ENCODE results near the gene HMOX2. TPM values are rescaled to one million over a fixed set of nuclear protein-coding genes. Genes with fewer than 3 reads are reported as not detected.

Gene HMOX2
- total RNA-seq, 1 experiment from 2014 or later, result 42.6 TPM

DNA sequence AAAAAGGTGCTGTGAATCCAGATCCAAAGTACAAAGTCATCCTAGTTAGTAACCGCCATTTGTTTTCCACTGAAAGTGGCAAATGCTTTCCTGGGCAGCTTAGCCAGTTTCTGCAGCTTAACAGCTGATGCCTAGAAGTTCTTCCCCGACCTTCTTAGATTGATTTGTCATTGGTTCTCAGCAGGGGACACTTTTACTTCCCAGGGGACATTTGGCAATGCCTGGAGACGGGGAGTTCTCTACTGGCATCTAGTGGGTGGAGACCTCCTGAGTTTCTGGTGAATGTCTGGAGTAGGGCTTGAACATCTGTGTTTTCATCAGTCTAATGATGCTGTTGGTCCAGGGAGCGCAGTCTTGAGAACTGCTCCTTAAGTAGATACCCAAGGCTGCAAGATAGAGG lies 43.0 kb upstream of the HMOX2 start:
- Mint-ChIP-seq H3K27ac (peak overlapping the region; percentile 44; the same call in 1 of the 2 replicates), H3K4me1 (no peaks in the 10 kb centered on the region), H3K4me3 (no peak overlapping the region), H3K9me3 (no peaks in the 10 kb centered on the region), H3K27me3 (ENCODE audit: low read depth) (no peaks in the 10 kb centered on the region), H3K36me3 (peaks cover 46% of the 10 kb centered on the region)
- no peak for DNase-seq (ENCODE audit: low spot score)
- POLR2A ChIA-PET, result no interaction called here
- TF ChIP-seq SP1 (CRISPR knock-in tag; conservative IDR thresholded peaks at IDR 0.05) (no peak), NR2C2 (CRISPR knock-in tag; IDR thresholded peaks at IDR 0.05) (no peak), ZBTB43 (CRISPR knock-in tag; IDR thresholded peaks at IDR 0.05) (no peak), CREB1 (CRISPR knock-in tag; IDR thresholded peaks at IDR 0.05) (no peak), JAZF1 (CRISPR knock-in tag; IDR thresholded peaks at IDR 0.05) (no peak), PRRX2 (CRISPR knock-in tag; IDR thresholded peaks at IDR 0.05) (no peak)
- TF ChIP-seq, protein P1, sequence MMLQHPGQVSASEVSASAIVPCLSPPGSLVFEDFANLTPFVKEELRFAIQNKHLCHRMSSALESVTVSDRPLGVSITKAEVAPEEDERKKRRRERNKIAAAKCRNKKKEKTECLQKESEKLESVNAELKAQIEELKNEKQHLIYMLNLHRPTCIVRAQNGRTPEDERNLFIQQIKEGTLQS (CRISPR knock-in tag; conservative IDR thresholded peaks at IDR 0.05), result no peak
- TF ChIP-seq, protein P2, sequence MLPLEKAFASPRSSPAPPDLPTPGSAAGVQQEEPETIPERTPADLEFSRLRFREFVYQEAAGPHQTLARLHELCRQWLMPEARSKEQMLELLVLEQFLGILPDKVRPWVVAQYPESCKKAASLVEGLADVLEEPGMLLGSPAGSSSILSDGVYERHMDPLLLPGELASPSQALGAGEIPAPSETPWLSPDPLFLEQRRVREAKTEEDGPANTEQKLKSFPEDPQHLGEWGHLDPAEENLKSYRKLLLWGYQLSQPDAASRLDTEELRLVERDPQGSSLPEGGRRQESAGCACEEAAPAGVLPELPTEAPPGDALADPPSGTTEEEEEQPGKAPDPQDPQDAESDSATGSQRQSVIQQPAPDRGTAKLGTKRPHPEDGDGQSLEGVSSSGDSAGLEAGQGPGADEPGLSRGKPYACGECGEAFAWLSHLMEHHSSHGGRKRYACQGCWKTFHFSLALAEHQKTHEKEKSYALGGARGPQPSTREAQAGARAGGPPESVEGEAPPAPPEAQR (CRISPR knock-in tag; IDR thresholded peaks at IDR 0.05), result no peak
- TF ChIP-seq, protein P3, sequence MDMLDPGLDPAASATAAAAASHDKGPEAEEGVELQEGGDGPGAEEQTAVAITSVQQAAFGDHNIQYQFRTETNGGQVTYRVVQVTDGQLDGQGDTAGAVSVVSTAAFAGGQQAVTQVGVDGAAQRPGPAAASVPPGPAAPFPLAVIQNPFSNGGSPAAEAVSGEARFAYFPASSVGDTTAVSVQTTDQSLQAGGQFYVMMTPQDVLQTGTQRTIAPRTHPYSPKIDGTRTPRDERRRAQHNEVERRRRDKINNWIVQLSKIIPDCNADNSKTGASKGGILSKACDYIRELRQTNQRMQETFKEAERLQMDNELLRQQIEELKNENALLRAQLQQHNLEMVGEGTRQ (CRISPR knock-in tag; IDR thresholded peaks at IDR 0.05), result no peak
- TF ChIP-seq, protein P4, sequence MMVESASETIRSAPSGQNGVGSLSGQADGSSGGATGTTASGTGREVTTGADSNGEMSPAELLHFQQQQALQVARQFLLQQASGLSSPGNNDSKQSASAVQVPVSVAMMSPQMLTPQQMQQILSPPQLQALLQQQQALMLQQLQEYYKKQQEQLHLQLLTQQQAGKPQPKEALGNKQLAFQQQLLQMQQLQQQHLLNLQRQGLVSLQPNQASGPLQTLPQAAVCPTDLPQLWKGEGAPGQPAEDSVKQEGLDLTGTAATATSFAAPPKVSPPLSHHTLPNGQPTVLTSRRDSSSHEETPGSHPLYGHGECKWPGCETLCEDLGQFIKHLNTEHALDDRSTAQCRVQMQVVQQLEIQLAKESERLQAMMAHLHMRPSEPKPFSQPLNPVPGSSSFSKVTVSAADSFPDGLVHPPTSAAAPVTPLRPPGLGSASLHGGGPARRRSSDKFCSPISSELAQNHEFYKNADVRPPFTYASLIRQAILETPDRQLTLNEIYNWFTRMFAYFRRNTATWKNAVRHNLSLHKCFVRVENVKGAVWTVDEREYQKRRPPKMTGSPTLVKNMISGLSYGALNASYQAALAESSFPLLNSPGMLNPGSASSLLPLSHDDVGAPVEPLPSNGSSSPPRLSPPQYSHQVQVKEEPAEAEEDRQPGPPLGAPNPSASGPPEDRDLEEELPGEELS (CRISPR knock-in tag; IDR thresholded peaks at IDR 0.05), result no peak
- ATAC-seq, result no peak
- CTCF ChIA-PET, result no interaction called here

DNA sequence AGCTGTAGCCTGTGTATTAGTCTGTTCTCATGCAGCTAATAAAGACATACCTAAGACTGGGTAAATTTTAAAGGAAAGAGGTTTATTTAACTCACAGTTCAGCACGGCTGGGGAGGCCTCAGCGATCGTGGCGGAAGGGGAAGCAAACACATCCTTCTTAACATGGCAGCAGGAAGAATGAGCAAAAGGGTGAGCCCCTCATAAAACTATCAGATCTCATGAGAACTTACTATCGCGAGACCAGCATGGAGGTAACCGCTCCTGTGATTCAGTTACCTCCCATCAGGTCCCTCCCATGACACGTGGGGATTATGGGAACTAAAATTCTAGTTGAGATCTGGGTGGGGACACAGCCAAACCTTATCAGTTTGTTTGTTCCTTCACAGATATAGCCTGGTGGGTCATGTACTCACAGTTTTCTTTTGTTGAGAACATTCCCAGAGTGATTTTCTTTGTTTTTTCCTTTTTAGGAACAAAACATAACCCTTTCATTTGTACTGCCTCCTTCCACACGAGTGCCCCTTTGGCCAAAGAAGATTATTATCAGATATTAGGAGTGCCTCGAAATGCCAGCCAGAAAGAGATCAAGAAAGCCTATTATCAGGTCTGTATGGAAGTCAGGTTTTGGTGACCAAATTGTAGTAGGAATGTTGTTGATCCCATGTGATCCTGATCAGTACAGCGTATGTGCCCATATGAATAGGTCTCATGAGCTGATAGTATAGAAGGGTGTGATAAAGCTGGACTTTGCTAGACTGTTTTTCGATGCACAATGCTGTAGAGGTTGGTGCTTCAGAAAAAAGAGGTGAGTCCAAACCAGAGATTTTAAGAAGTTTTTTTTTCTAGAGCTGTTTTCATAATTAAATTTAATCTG lies 42.0 kb upstream of the HMOX2 start:
- DNase-seq (ENCODE audit: low spot score), result no peak
- Mint-ChIP-seq H3K27me3 (ENCODE audit: low read depth) (no peaks in the 10 kb centered on the region), H3K9me3 (no peaks in the 10 kb centered on the region), H3K36me3 (peaks cover 46% of the 10 kb centered on the region), H3K27ac (0 out of 2 replicates have a peak overlapping the region, but pooled peaks have one; percentile 4), H3K4me3 (no peak overlapping the region), H3K4me1 (no peaks in the 10 kb centered on the region)
- ChIA-PET POLR2A (no interaction called here), CTCF (no interaction called here)
- no peak for ATAC-seq
- TF ChIP-seq ZNF423 (CRISPR knock-in tag; IDR thresholded peaks at IDR 0.05), result no peak
- TF ChIP-seq FOXP1 (CRISPR knock-in tag; IDR thresholded peaks at IDR 0.05; ENCODE audit: borderline replicate concordance), result no peak
- no peak for TF ChIP-seq JAZF1 (CRISPR knock-in tag; IDR thresholded peaks at IDR 0.05)
- no peak for TF ChIP-seq HMGXB4 (CRISPR knock-in tag; IDR thresholded peaks at IDR 0.05)
- no peak for TF ChIP-seq OVOL2 (CRISPR knock-in tag; IDR thresholded peaks at IDR 0.05; ENCODE audit: borderline replicate concordance)
- TF ChIP-seq SOX15 (CRISPR knock-in tag; IDR thresholded peaks at IDR 0.05), result no peak
- no peak for TF ChIP-seq CREB1 (CRISPR knock-in tag; IDR thresholded peaks at IDR 0.05)
- no peak for TF ChIP-seq NFYB (CRISPR knock-in tag; conservative IDR thresholded peaks at IDR 0.05; ENCODE audit: low read depth)
- no peak for TF ChIP-seq MXD4 (CRISPR knock-in tag; IDR thresholded peaks at IDR 0.05; ENCODE audit: borderline replicate concordance)
- no peak for TF ChIP-seq RELA (CRISPR knock-in tag; IDR thresholded peaks at IDR 0.05; ENCODE audit: borderline replicate concordance)
- no peak for TF ChIP-seq FOXK1 (CRISPR knock-in tag; IDR thresholded peaks at IDR 0.05)
- TF ChIP-seq ZNF532 (CRISPR knock-in tag; IDR thresholded peaks at IDR 0.05; ENCODE audit: borderline replicate concordance), result no peak
- no peak for TF ChIP-seq ESRRA (CRISPR knock-in tag; IDR thresholded peaks at IDR 0.05; ENCODE audit: borderline replicate concordance)

Measured in WTC11 (cell line).